GM19238 (cell line): ENCODE data around the gene PPP6R2.

Source experiments
- DNase-seq: peaks from one replicate; pipeline ENCODE4 v3.0.0; 2011; ENCODE audit warnings: low spot score; ENCODE audit not compliant: insufficient read length

The PPP6R2 gene

DNA sequence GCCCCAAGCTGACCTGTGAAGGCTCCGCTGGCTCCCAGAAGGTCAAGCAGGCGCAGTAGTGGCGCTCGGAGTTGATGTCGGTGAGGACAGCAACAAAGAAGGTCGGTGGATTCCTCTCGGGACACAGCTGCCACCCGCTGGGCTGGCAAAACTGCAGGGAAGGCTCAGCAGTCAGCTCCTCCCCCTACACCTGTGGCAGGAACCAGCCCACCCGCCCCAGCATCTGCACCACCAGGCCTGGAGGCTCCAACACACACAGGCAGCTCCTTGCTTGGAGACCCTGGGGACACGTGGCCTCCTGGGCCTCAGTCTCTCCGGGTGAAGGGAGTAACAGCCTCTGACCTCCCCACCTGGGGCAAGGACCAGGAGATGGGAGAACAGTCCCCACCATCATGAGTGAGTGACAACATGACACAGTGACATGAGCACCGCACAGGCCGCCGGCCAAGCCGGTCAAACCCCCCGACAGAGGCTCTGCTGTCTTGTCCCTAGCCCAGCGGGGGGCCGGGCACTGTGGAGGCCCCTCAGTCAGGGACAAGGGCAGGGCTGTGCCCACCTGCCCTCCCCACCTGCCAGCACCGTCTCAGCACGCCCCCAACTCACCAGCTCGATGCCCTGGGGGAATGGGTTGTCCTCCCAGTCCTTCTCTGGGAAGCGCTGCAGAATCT lies 124.8 kb downstream of the PPP6R2 start:
- DNase-seq: no peak

DNA sequence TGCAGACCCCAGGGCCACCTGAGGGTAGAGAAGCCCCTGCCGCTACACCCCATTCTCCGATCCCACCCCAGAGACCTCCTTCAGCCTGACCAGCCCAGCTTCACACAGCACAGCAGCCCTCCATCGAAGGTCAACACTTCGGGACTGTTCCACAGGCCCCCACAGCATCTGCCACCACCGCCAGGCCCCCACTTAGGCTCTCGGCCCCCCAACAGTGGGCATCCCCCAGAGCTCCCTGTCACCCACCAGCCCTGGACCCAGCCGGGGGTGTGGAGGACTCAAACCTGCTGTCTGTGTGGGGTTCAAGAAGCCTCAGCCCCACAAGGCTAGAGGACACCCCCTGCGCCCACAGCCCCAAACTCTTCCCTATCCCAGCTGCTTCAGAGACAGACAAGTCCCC lies 125.5 kb downstream of the PPP6R2 start:
- DNase-seq: no peak

DNA sequence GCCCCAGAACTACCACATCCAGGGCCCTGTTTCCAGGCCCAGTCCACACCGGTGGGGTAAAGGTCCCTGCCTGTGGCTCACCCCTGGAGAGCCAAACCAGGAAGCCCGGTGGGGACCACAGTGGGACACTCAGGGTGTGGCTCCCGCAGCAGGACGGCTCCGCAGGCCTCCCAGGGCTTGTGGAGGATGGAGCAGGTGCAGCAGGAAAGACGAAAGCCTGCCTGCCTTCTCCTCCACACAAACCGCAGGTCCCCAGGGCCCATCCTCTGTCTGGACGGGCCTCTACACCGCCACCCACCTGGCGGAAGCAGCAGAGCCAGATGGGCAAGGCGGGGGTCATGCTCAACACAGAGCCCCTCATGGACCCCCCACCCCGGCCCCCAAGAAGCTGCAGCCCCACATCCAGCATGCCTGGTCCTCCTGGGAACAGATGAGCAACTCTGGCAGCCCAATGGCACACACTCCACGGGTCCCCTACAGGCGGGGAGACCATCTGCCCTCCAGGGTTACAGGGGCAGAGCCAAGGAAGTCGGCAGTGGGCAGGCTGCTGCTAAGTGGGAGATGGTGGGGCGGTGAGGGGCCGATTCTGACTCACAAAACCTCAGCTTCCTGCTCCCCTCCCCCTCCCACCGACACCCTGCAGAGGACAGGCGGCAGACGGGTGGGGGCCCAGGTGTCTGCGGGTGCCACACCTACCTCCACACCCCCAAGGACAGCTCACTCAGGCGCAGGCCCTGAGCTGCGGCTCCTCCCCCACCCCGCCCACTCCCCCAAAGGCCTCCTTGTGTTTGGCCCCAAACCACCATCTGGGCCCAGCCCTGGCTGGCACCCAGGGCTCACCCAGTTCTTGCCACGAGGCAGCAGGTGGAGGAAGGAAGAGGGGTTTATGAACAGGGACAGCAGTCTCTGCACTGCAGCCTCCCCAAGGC lies 126.5 kb downstream of the PPP6R2 start:
- peak; percentile 95 for DNase-seq

DNA sequence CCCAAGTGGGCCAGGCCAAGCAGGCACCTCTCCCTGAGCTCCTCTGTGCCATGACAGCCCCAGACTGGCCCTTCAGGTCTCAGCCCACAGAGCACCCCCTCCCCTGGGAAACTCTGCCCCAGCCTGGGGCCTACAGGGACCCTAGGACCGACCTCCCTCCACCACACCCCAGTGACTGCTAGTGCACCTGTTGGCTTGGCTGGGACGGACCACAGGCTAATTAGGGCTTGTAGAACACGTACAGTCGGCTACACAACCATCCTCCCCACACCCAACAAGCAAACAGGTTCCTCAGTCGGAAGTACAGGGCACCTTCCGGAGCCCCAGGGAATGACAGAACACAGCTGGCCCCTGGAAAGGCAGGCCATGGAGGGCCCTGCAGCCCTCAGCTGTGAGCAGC lies 127.4 kb downstream of the PPP6R2 start:
- DNase-seq: no peak

DNA sequence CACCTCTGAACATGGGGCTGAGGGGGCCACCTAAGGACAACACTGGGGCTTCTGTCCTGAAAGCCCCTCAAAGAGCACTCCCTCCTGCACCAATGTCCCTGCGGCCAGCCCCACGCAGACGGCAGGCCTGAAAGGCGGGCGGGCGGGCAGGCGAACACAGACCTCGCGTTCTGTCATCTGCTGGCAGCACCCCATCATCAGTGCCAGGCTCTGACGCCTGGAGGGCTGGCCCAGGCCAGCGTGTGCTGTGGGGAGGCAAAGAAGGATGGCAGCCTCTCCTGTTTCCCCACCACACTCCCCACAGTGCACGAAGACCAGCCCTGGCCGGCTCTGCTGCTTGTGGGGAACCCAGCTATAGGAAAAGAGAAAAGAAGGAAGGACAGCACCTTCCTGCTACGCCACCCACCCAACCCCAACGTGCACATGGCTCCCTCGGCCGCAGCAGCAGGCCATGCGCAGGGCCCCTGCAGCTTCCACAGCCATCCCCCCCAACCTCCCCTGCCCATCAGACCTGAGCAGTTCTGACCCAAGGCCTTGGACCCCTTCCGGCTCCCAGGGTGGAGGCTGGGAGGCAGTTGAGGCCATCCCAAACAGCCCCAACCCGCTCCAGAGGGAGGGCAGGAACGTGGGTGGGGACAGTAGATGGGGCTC lies 128.2 kb downstream of the PPP6R2 start:
- DNase-seq: no peak

DNA sequence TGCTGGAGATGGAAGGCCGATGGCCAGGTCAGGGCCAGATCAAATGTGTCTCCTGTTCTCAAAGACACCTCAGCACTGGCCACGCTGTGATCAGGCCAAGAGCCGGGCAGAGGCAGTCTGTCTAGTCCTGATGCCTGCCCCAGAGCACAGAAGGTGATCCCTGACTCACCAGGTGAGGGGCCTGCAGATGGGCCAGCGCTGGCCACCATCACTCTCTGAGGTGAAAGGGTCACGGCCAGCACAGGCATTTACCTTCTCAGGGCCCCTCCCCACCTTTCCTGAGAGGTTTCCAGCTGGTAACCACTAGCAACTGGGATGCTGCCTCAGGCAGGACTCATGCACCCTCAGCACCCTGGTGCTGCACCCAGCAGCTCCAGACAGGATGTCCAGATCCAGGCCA lies 128.8 kb downstream of the PPP6R2 start:
- DNase-seq: no peak

DNA sequence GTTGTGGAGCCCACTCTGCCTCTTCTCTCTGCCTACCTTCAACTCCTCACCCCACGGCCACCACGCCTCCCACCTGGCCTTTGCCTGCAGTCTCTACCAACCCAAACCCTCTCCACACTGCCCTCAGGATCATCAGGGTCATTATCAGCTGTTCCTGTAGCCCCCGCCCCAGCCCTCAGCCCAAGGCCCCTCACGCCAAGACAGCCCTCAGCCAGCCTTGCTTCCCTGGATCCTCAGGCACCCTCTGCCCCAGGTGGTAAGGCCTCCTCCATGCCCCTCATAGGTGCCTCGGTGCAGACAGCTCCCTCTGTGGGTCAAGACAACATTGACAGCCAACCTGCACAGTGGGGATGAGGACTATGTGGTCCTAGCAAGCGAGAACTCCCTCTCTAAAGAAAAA lies 130.0 kb downstream of the PPP6R2 start:
- no peak for DNase-seq

DNA sequence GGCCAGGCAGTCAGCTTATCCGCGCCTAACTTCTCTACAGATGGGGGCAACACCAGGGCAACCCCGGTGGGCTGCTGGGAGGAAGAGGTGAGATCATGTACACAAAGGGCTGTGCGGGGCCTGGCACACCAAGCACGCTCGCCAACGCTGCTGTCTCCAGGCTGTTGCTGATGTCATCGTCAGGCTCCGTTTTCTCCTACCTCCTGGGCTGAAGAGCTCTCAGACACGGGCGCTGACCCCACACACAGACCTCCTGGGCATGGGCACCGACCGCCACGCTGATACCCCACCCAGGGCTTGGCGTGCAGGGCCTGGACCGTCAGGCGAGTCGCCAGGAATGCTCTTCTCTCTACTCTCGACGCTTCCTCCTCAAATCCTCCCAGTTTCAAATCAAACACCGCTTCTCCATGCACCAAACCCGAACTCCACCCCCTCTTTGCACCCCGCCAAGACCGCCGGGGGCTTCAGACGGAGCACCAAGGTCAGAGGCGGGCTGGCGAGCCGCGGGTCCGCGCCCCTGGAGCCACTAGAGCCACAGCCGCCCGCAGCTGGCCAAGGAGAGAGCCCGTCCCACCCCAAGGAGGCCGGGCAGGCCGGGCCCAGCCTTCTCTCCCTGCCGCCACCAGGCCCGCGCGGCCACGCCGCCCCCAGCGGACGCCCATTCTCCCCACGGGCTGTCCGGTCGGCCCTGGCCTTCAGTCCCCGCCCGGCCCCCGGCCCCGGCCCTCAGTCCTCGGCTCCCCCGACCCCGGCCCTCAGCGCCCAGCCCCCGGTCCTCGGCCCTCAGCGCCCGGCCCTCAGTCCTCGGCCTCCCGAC lies 130.9 kb downstream of the PPP6R2 start:
- no peak for DNase-seq

DNA sequence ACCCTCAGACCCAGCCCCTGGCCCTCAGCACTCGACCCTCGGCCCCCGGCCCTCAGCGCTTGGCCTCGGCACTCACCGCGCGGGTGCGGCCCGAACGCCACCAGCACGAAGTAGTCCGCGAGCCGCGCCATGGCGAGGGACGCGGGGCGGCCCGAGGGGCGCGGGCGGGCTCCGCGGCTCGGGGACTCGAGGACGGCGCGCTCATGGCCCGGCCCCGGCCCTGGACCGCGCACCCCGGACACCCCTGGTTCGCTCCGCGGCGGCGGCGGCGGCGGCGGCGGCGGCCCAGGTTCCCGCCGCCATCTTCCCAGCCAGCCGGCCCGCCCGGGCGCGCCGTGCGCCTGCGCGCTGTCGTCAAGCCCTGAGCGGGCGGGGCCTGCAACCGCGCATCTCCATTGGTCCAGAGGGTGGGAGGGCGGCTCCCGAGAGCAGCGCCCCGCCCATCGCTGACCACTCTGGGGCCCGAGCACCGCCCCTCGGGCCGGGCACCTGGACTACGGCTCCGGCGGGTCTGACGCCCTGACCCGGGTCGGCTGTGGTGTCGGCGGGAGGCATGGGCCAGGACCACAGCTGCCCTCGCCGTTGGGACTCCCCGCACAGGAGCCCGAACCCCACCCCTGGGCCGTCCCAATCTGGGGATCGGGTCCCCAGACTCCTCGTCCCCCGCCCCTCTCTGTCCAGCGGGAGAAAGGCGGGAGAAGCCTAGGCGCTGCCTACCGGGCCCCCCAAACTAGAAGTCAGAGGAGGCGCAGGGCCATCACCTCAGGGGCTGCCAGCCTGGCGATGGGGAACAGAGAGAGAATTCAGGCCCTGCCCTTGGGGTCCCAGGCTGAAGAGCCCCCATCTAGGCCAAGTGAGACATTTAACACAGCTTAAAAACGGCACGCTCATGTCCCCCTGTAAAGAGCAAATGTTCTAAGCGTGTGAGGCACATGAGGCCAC lies 131.9 kb downstream of the PPP6R2 start, which contains the start of gene SBF1:
SBF1 (minus strand) TSS at position 326 of the 942 bp plus-strand sequence; CDS start at position 131, 195 bp downstream.
- peak; percentile 100 for DNase-seq

DNA sequence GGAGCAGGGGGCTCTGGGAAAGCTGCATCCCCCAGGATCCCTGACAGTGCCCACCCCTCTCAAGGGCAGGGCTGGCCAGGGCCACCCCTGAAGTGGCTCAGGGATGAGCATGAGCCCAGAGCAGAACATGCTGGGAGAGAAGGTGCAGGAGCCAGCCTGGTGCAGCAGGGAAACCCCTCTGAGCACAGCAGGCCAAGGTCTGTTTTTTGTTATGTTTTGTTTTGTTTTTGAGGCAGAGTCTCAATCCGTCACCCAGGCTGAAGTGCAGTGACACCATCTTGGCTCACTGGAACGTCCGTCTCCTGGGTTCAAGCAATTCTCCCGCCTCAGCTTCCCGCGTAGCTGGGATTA lies 132.5 kb downstream of the PPP6R2 start:
- no peak for DNase-seq

DNA sequence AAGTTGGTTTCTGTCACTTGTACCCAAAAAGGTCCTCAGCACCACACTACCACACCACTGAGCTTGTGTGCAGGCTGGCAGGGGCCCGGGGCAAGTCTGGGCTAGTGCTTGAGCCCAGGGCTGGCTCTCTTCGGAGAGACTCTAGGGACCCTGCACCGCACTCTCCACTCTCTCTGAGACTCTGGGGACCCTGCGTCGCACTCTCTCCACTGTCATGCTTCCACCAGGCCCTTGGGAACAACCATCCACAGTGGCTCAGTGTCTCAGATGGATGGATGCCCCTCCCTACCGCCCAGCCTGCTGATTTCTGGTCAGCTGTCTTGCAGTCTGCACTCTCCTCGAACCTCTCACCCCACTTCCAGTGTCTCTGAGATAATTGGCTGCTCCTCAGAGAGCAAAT lies 133.7 kb downstream of the PPP6R2 start:
- DNase-seq: no peak

DNA sequence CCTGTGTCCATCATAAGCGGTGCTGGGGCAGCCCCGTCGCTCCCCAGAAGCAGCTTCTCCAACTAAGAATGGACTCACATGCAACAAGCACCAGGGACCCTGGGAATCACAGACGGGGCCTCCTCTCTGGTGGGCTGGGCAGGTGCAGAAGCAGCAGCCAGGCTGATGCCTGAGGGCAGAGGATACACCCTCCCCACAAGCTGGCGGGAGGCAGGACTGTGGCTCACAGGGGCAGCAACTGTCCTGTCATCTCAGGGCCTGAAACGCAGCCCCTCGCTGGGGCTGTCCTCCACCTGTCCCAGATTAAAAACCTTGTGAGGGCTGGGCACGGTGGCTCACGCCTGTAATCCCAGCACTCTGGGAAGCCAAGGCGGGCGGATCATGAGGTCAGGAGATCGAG lies 134.8 kb downstream of the PPP6R2 start:
- DNase-seq: no peak

DNA sequence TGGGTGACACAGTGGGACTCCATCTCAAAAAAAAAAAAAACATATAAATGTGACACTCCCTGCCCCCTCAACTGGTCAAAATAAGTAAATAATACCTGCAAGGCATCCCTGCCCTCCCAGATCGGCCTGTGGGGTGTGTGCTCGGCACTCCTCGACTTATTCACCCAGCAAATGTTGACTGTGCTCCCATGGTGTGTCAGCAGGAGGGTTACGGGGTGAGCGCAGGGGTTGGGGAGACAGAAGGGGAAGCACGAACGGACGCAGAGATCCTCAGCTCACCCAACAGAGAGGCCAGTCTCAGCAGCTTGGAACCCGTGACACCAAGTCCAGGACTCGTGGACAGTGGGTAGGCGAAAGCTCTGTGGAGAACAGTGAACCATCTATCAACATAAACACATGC lies 136.6 kb downstream of the PPP6R2 start:
- DNase-seq: no peak

DNA sequence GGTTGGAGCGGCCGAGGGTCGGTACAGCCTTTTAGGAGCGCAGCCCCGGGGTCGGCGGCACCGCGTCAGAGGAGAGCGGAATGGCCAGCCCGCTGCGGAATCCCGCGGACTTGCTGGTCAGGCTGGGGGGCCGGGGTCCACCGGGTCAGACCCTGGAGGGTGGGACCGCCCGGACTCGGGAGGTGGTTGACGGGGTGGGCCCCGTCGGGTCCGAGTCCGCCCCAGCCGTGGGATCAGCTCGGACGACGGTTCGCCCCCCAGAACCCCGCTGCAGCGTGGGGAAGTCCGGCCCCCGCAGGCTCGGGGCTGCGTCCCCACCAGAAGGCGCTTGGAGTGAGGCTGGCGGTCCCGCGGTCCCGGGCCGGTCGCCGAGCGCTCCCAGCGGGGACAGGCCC lies 137.9 kb downstream of the PPP6R2 start:
- no peak for DNase-seq

DNA sequence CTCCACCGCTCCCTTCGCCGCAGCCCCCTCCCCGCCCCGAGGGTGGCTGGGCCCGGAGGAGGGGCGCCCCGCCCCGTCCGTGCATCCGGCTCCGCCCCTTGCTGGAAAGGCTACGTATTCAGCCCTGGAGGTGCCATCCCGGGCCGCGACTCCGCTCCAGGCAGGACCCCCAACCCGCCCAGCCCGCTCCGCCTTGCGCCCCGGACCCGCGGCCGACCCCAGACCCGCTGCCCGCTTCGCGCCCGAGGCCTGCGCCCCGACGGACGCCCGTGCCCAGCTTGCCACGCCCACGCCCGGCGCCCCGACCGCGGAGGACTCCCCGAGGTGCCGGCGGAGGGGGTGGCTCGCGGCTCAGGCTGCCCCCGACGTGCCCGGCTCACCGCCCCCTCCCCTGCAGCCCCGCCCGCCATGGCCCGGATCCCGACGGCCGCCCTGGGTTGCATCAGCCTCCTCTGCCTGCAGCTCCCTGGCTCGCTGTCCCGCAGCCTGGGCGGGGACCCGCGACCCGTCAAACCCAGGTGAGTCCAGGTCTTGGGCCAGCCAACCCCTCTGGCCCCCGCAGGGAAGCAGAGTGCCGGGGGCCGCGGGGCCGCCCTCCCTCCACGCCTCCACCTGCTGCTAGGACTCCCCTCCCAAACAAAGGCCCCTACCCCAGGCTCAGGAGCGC lies 138.4 kb downstream of the PPP6R2 start, which contains the start of gene ADM2:
ADM2 (plus strand) TSS at position 104 of the 667 bp plus-strand sequence; CDS start at position 409, 305 bp downstream.
- DNase-seq: peak; percentile 70

DNA sequence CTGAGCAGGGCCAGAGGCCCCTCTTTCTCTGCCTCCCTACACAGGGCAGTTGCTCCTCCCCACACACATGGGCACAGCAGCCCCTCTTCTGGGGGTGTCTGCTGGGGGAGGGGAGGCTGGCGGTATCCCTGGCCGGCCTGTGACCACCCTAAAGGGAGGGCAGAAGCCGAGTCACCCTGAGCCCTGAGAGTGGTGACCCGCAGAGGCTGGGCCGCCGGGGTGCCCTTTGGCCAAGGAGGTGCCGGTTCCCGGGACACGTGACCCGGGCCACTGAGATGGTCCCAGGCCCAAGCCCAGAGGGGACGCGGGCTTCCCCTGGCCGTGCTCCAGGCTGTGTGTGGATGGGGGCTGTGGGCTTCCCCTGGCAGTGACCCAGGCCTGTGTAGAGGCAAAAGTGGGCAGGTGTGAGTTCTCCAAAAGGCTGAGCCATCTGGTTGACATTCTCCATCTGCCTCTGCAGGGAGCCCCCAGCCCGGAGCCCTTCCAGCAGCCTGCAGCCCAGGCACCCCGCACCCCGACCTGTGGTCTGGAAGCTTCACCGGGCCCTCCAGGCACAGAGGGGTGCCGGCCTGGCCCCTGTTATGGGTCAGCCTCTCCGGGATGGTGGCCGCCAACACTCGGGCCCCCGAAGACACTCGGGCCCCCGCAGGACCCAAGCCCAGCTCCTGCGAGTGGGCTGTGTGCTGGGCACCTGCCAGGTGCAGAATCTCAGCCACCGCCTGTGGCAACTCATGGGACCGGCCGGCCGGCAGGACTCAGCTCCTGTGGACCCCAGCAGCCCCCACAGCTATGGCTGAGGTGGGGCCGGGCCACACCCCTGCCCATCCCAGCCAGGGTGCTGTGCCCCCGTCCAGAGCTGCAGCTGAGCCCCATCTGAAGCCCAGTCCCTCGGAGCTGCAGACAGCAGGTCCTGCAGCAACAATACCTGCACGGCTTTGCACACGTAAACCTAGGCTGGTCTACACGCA lies 139.3 kb downstream of the PPP6R2 start:
- DNase-seq: no peak

DNA sequence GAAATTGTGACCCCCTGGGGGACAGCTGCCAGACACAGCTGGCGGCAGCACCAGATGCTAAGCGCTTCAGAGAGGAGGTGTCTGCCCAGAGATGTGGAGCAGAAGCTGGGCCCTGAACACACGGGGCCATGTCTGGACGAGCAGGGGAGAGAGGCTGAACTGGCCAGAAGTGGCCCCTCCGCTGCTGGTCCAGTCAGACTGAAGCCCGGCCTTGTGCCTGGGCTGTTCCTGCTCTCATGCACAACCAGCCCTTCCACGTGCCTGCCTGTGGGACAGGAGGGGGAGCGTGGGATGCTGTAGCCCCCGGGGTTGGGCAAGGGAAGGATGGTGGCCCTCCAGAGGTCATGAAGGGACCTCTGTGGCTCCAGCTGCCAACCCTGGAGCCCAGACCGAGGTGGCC lies 140.0 kb downstream of the PPP6R2 start:
- no peak for DNase-seq

DNA sequence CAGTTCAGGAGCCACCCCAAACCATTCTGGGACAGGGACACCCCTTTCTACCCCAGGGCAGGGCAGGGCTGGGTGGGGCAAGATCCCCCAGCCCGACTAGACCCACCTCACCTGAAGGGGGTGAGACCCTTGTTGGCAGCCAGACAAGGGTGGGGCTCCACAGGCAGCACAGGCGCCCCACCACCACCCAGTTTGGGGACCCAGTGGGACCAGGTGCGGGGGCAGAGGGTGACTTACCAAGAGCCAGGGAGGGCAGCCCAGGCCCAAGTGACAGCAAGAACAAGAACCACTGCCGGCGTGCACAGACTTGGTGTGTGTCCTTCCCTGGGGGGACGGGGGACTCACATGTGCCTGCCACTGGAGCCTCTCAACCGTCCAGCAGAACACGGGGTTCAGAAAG lies 140.4 kb downstream of the PPP6R2 start:
- no peak for DNase-seq
